Measurements from ENCODE around the gene ADI1.

GRCh38 chr2:3542107-3542506, 22.8 kb upstream of the ADI1 start:
- TF ChIP-seq CTCF (IDR thresholded peaks at IDR 0.05; ENCODE audit: insufficient read depth, low read length) (no peak), POLR2AphosphoS5 (IDR thresholded peaks at IDR 0.05; ENCODE audit: low read depth) (no peak), REST (IDR thresholded peaks at IDR 0.05; ENCODE audit: insufficient replicate concordance, low read depth) (no peak), GABPA (IDR thresholded peaks at IDR 0.05; ENCODE audit: low read depth) (no peak)

Measured in HL-60 (cell line).